Renal cortex interstitium (tissue), 15 donors: ENCODE data around the gene MAD2L2. TPM values are rescaled to one million over a fixed set of nuclear protein-coding genes. Genes with fewer than 3 reads are reported as not detected.

Source experiments
- DNase-seq, 11 donors: peaks; one replicate each; pipeline ENCODE4 v3.0.0-alpha.2; 2013; ENCODE audit warnings: low read depth in 9 of 11, low spot score in 4 of 11; ENCODE audit errors: extremely low read depth in 1 of 11
- long read RNA-seq, 16 experiments: transcript quantifications; one replicate each; lab custom pipeline, GENCODE V29; 2026
- polyA plus RNA-seq, 3 donors: library from polyadenylated mRNA; unstranded; fragments of 120-200 nt; gene quantifications; one replicate each; pipeline ENCODE4 v1.2.1, GENCODE V29; 2013; ENCODE audit not compliant: insufficient read length in 3 of 3

MAD2L2 gene
- 10 to 100 TPM; 41.1 to 52.2 (median 44.7) TPM for polyA plus RNA-seq
- long read RNA-seq, donor 1, transcript MAD2L2-204 (9 exons, 872 nt), result major isoform, 8 of 16 reads
- long read RNA-seq, donor 1, partial matches to known transcripts, result 5 of 16 reads
- long read RNA-seq, donor 1, other reads (novel, unspliced or antisense), result 0 of 16 reads
- long read RNA-seq, donor 2, transcript MAD2L2-207 (9 exons, 1,118 nt), result minor isoform, 5 of 20 reads
- long read RNA-seq, donor 2, transcript MAD2L2-204 (9 exons, 872 nt), result major isoform, 9 of 20 reads
- long read RNA-seq, donor 2, partial matches to known transcripts, result 5 of 20 reads
- long read RNA-seq, donor 2, other reads (novel, unspliced or antisense), result 0 of 20 reads
- long read RNA-seq, donor 3, transcript MAD2L2-204 (9 exons, 872 nt), result major isoform, 14 of 24 reads
- long read RNA-seq, donor 3, transcript MAD2L2-207 (9 exons, 1,118 nt), result minor isoform, 10 of 24 reads
- long read RNA-seq, donor 3, partial matches to known transcripts, result 0 of 24 reads
- long read RNA-seq, donor 3, other reads (novel, unspliced or antisense), result 0 of 24 reads
- long read RNA-seq, donor 4, transcript MAD2L2-204 (9 exons, 872 nt), result minor isoform, 8 of 136 reads
- long read RNA-seq, donor 4, transcript MAD2L2-207 (9 exons, 1,118 nt), result major isoform, 11 of 136 reads
- long read RNA-seq, donor 4, partial matches to known transcripts, result 56 of 136 reads
- long read RNA-seq, donor 4, other reads (novel, unspliced or antisense), result 61 of 136 reads
- long read RNA-seq, donor 5, result 0 reads
- long read RNA-seq, donor 6, partial matches to known transcripts, result 0 of 6 reads
- long read RNA-seq, donor 6, other reads (novel, unspliced or antisense), result 0 of 6 reads
- long read RNA-seq, donor 7, transcript MAD2L2-204 (9 exons, 872 nt), result minor isoform, 7 of 16 reads
- long read RNA-seq, donor 7, transcript MAD2L2-207 (9 exons, 1,118 nt), result major isoform, 9 of 16 reads
- long read RNA-seq, donor 7, partial matches to known transcripts, result 0 of 16 reads
- long read RNA-seq, donor 7, other reads (novel, unspliced or antisense), result 0 of 16 reads
- long read RNA-seq, donor 8, transcript MAD2L2-204 (9 exons, 872 nt), result major isoform, 20 of 39 reads
- long read RNA-seq, donor 8, transcript MAD2L2-207 (9 exons, 1,118 nt), result minor isoform, 13 of 39 reads
- long read RNA-seq, donor 8, partial matches to known transcripts, result 5 of 39 reads
- long read RNA-seq, donor 8, other reads (novel, unspliced or antisense), result 0 of 39 reads
- long read RNA-seq, donor 9, transcript MAD2L2-204 (9 exons, 872 nt), result minor isoform, 5 of 13 reads
- long read RNA-seq, donor 9, transcript MAD2L2-207 (9 exons, 1,118 nt), result major isoform, 8 of 13 reads
- long read RNA-seq, donor 9, partial matches to known transcripts, result 0 of 13 reads
- long read RNA-seq, donor 9, other reads (novel, unspliced or antisense), result 0 of 13 reads
- long read RNA-seq, donor 10, transcript MAD2L2-207 (9 exons, 1,118 nt), result minor isoform, 8 of 19 reads
- long read RNA-seq, donor 10, transcript MAD2L2-204 (9 exons, 872 nt), result major isoform, 11 of 19 reads
- long read RNA-seq, donor 10, partial matches to known transcripts, result 0 of 19 reads
- long read RNA-seq, donor 10, other reads (novel, unspliced or antisense), result 0 of 19 reads
- long read RNA-seq, donor 11, transcript MAD2L2-207 (9 exons, 1,118 nt), result minor isoform, 8 of 19 reads
- long read RNA-seq, donor 11, transcript MAD2L2-204 (9 exons, 872 nt), result major isoform, 11 of 19 reads
- long read RNA-seq, donor 11, partial matches to known transcripts, result 0 of 19 reads
- long read RNA-seq, donor 11, other reads (novel, unspliced or antisense), result 0 of 19 reads
- long read RNA-seq, donor 12, transcript MAD2L2-204 (9 exons, 872 nt), result major isoform, 5 of 7 reads
- long read RNA-seq, donor 12, partial matches to known transcripts, result 0 of 7 reads
- long read RNA-seq, donor 12, other reads (novel, unspliced or antisense), result 0 of 7 reads
- long read RNA-seq, donor 13, transcript MAD2L2-207 (9 exons, 1,118 nt), result minor isoform, 14 of 52 reads
- long read RNA-seq, donor 13, transcript MAD2L2-204 (9 exons, 872 nt), result major isoform, 18 of 52 reads
- long read RNA-seq, donor 13, partial matches to known transcripts, result 14 of 52 reads
- long read RNA-seq, donor 13, other reads (novel, unspliced or antisense), result 6 of 52 reads
- long read RNA-seq, donor 14, transcript MAD2L2-207 (9 exons, 1,118 nt), result major isoform, 9 of 15 reads
- long read RNA-seq, donor 14, transcript MAD2L2-204 (9 exons, 872 nt), result minor isoform, 6 of 15 reads
- long read RNA-seq, donor 14, partial matches to known transcripts, result 0 of 15 reads
- long read RNA-seq, donor 14, other reads (novel, unspliced or antisense), result 0 of 15 reads
- long read RNA-seq, donor 15, transcript MAD2L2-207 (9 exons, 1,118 nt), result major isoform, 8 of 11 reads
- long read RNA-seq, donor 15, partial matches to known transcripts, result 0 of 11 reads
- long read RNA-seq, donor 15, other reads (novel, unspliced or antisense), result 0 of 11 reads
- long read RNA-seq, donor 16, transcript MAD2L2-204 (9 exons, 872 nt), result minor isoform, 14 of 45 reads
- long read RNA-seq, donor 16, transcript MAD2L2-207 (9 exons, 1,118 nt), result major isoform, 26 of 45 reads
- long read RNA-seq, donor 16, partial matches to known transcripts, result 0 of 45 reads
- long read RNA-seq, donor 16, other reads (novel, unspliced or antisense), result 5 of 45 reads

- DNase-seq, result peak in 7 of 11 donors; percentile 52 to 79 (median 76)
Measured at GRCh38 chr1:11681071-11681771, at the start of gene MAD2L2. MAD2L2 (minus strand) TSS chr1:11681148; CDS start chr1:11680601, 547 bp downstream.

GRCh38 chr1:11730429-11730891 lies 49.5 kb upstream of the MAD2L2 start:
- DNase-seq, result no peak

GRCh38 chr1:11729498-11730428 lies 48.8 kb upstream of the MAD2L2 start:
- DNase-seq, result peak in 2 of 11 donors; percentile 41 to 45

- no peak for DNase-seq
Measured at GRCh38 chr1:11729155-11729497, 48.2 kb upstream of the MAD2L2 start.

GRCh38 chr1:11728126-11728806 lies 47.3 kb upstream of the MAD2L2 start:
- no peak for DNase-seq

GRCh38 chr1:11727119-11727518 lies 46.2 kb upstream of the MAD2L2 start:
- DNase-seq, result no peak

- DNase-seq, result no peak
Measured at GRCh38 chr1:11725616-11726015, 44.7 kb upstream of the MAD2L2 start.

GRCh38 chr1:11722538-11722937 lies 41.6 kb upstream of the MAD2L2 start:
- DNase-seq, result no peak

GRCh38 chr1:11721311-11721710 lies 40.4 kb upstream of the MAD2L2 start:
- no peak for DNase-seq

- no peak for DNase-seq
Measured at GRCh38 chr1:11720525-11720924, 39.6 kb upstream of the MAD2L2 start.

GRCh38 chr1:11720033-11720376 lies 39.1 kb upstream of the MAD2L2 start:
- DNase-seq, result no peak

GRCh38 chr1:11719313-11720032 lies 38.5 kb upstream of the MAD2L2 start:
- peak in 2 of 11 donors; percentile 52 to 63 for DNase-seq

- DNase-seq, result no peak
Measured at GRCh38 chr1:11714831-11715575, 34.1 kb upstream of the MAD2L2 start.
